GM18858 (cell line): ENCODE measurements around the gene KSR2.
"Not testable (repeated sequence)": the region's sequence is repeated elsewhere in the genome, so short reads cannot be mapped to it uniquely, and the experiment has no call there.

Experiments used
- ATAC-seq: cut with Tn5 transposase; IDR thresholded peaks from one replicate; pipeline ENCODE4 v1.9.1; 2021; ENCODE audit not compliant: unreplicated experiment

Gene KSR2

DNA sequence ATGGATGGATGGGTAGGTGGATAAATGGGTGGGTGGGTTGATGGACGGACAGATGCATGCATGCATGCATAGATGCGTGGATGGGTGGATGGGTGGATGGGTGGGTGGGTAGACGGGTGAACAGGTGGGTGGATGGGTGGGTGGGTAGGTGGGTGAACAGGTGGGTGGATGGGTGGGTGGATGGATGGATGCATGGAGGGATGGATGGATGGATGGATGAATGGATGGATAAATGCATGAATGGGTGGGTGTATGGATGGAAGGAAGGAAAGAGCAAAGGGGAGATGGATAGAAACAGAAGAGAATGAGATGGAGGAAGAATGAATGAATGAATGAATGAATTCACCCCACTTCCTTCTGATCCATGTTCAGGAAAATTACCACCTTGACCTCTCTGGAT is 143.0 kb downstream of the KSR2 start:
- ATAC-seq: no peak

DNA sequence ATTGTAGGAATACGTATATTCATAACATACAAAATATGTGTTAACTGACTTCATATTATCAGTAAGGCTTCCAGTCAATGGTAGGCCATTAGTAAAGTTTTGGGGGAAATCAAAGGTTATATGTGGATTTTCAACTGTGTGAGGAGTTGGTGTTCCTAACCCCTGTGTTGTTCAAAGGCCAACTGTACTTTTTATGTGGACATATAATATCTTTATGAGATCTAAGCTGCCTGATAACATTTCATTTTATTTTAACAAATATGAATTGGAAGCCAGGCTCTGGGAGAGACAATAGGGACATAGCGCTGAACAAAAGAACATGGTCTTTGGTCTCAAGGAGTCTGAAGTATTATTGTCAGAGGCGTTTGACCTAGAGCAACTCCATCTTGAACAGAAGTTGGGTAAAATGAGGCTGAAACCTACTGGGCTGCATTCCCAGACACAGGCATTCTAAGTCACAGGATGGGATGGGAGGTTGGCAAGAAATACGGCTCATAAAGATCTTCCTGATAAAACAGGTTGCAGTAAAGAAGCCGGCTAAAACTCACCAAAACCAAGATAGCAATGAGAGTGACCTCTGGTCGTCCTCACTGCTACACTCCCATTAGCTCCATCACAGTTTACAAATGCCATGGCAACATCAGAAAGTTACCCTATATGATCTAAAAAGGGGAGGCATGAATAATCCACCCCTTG is 147.2 kb downstream of the KSR2 start:
- no peak for ATAC-seq

DNA sequence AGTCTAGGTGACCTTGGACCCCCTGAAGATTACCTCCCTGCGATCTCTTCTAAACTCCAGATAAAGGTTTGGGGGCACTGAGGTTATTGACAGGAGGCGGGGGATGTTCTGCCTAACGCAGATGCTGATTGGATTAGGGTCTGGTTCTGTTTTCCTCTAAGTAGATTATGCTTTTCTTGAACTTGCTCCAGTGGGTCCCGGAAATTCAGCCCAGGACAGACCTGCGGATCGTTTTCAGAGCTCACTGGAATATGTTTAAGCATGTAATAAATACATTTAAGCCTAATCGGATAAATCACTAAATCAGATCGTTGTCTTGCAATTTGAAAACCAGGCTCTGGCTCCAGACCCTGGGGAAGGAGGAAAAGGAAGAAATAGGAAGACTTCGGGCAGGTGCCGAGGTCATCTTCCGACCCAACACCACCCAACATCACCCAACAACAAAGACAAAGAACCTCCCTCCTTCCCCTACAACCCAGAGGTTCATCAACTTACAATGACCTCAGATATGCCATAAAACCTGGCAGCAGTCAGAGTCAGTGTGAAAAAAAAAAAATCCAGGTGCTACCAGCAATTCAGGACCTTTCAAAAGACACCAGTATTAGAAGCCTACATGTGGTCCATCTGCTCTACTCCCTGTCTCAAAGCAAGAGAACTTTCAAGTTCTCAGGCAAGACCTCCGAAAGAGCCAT is 148.4 kb downstream of the KSR2 start:
- no peak for ATAC-seq

DNA sequence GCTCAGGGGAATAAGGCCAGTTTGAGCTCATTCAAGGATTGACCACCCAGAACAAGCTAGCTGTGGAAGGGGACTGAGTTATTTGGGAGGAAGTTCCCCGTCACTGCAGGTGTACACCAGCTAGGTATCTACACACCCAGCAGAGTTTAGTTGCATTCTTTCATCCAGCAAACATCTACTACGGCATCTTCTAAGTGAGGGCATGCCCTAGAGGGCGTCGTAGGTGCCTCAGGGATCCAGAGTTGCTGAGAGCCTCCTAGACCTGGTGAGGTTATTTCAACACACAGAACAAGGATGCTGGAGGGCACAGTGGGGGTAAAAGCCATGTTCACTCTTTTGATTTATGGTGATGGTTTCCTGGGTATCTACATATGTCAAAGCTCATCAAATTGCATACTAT is 149.6 kb downstream of the KSR2 start:
- ATAC-seq: no peak

DNA sequence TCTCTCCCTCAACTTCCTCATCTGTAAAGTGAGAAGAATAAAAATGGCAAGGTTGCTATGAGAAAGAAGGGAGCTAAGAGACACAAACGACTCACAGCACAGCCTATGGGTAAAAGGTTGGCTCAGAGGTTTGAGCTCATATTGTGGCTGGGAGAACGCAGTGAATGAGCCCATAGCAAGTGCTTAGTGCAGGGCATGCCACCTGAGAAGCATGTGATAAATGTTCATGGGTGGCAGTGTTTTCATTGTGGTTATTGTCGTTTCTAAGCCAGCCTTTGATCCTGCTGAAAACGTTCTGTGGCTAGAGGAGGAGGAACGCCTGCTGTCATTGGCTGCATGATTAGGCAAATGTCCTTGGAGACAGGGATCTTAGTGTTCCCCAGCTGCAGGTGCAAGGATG is 150.4 kb downstream of the KSR2 start:
- no peak for ATAC-seq

DNA sequence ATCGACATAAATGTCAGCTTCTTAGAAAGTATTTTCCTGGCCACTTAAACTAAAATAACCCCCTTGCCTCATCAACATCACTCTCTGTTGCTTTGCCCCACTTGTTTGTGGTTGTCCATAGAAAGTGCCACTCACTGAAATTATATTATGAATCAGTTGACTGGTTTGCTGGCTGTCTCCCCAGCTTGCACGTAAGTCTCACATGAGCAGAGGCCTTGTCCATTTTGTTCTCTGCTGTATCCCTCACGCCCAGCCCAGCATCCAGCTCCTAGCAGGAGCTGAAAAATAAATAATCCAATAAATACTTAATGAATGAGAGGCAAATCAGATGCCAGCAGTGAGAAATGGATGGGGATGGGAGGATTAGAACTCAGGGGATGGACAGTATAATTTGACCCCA is 159.3 kb downstream of the KSR2 start:
- no peak for ATAC-seq

DNA sequence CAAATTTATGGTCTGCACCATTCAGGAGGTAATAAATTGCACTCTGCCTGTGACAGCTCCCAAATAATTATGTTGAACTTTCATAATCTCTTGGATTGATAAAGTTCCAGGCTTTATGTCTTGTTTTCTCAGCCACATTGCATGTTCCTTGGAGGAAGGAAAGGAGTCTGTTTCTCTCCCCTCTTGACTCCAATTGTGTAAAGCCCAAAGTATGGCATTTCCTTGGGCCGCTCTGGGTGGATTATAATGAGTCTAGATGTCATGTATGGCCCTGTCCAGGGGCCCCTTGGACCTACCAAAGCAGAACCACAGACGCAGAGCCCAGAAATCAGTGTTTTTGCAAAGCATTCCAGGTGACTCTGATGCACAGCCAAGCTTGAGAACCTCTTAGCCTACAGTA is 160.8 kb downstream of the KSR2 start:
- no peak for ATAC-seq

DNA sequence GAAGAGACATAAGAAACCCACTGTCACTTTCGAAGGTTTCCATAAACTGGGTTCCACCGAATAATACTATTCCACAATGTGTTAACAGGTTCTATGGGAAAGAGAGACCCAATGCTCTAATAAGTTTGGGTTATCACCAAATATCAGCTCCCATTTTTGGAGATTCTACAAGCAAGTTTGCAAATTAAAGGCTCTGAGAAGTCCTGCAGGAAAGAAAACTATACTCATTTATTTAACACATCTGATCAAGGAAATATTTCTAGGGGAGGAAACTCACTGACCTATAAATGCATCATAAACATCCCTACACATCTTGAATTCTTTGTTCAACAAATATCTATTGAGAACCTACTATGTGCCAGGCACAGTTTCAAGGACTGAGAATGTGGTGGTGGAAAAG is 161.4 kb downstream of the KSR2 start:
- no peak for ATAC-seq

DNA sequence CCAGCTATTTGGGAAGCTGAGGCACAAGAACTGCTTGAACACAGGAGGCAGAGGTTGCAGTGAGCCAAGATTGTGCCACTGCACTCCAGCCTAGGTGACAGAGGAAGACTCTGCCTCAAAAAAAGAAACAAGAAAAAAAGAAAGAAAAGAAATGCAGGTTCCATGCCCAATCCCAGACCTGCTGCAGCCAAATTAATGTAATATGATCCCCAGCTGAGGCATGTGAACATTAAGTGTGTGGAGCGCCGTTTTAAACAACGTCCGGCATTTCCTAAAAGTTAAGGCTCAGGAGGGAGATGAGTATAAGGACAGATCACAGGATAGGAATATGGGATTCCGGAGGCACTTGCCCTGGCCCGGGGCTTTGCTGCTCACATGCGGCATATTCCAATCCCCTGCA is 162.9 kb downstream of the KSR2 start:
- ATAC-seq: no peak

DNA sequence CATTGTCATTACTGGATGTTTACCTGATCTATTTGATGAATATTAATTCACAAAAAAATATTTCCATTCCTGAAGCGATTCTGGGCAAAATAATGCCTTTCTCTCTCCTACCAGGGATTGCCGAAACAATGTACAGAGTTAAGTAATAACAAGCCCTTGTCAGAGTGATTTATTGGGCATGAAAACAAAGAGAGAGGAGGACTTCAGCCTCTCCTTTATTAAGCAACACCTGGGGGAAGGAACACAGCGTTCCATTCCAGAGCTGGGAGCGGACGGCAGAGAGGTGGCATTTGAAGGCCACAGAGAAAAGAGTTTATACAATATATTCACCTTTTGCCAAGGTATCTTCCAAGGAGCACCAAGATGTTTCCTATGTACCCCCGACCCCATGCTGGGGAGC is 165.8 kb downstream of the KSR2 start:
- ATAC-seq: no peak

DNA sequence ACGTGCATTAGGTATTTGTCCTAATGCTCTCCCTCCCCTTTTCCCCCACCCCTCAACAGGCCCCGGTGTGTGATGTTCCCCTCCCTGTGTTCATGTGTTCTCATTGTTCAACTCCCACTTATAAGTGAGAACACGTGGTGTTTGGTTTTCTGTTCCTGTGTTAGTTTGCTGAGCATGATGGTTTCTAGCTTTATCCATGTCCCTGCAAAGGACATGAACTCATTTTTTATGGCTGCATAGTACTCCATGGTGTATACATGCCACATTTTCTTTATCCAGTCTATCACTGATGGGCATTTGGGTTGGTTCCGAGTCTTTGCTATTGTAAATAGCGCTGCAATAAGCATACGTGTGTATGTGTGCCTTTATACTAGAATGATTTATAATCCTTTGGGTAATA is 168.1 kb downstream of the KSR2 start:
- ATAC-seq: not testable (repeated sequence)

DNA sequence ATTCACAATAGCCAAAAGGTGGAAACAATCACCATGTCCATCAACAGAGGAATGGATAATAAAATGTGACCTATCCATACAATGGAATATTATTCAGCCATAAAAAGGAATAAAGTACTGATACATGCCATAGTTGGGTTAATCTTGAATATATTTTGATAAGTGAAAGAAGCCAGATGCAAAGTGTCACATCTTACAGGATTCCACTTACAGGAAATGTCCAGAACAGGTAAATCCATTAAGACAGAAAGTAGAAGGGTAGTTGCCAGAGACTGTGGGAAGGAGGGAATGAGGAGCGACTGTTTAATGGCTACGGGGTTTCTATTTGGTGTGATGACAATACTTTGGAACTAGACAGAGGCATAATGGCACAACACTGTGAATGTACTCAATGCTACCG is 171.6 kb downstream of the KSR2 start:
- ATAC-seq: no peak

DNA sequence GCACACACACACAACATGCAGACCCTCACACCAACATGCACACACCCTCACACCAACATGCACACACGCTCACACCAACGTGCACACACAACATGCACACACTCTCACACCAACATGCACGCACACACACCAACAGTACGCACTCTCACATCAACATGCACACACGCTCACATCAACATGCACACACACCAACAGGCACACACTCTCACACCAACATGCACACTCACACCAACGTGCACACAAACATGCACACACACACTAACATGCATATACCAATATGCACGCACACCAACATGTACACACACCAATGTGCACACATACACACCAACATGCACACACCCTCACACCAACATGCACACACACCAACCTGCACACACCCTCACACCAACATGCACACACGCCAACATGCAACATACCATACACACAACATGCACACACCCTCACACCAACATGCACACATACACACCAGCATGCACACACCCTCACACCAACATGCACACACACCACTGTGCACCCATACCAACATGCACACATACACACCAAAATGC is 175.8 kb downstream of the KSR2 start:
- no peak for ATAC-seq

DNA sequence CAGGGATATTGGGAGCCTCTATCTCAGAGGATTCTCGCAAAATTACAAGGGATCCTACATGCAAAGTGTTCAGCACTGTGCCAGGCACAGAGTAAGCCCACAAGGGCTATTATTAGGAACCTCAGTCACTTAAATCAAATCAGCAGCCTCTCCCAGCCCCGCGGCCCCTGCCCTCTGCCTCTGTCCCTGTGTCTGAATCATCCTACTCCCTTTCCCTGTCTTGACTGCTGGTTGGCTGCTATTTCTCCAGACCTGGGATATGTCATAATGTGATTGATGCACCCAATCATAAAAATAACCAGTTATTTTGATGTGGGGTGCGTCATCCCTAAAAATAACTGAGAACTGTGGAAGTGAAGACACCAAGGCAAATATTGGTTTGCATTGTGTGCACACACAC is 176.3 kb downstream of the KSR2 start:
- no peak for ATAC-seq

DNA sequence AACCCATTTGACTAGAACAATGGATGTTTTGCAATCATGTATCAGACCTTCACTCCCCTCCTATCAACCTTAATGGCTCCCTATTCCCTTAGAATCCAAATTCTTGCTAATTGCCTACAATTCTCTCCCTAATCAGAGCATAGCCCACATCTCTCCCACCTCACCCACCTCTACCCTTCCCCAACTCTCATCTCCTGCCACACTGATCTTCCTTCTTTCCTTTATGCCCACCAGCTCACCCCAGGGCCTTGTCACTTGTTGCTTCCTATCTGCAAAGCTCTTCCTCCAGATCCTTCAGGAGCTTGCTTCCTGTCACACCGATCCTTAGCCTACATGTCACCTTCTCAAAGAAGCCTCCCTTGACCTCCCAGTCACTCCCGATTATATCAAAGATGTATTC is 177.8 kb downstream of the KSR2 start:
- no peak for ATAC-seq

DNA sequence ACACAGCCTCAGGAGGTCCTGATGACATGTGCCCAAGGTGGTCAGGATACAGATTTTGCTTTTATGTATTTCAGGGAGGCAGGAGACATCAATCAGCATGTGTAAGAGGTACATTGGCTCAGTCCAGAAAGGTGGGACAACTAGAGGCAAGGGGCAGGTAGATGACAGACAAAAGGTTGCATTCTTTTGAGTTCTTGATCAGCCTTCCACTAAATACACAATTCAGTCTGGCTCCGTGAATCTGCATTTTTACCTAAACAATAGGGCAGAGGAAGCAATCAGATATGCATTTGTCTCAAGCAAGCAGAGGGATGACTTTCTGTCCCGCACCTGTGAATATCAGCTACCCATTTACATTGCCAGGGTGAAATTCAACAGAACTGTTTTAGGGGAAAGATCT is 178.6 kb downstream of the KSR2 start:
- no peak for ATAC-seq

DNA sequence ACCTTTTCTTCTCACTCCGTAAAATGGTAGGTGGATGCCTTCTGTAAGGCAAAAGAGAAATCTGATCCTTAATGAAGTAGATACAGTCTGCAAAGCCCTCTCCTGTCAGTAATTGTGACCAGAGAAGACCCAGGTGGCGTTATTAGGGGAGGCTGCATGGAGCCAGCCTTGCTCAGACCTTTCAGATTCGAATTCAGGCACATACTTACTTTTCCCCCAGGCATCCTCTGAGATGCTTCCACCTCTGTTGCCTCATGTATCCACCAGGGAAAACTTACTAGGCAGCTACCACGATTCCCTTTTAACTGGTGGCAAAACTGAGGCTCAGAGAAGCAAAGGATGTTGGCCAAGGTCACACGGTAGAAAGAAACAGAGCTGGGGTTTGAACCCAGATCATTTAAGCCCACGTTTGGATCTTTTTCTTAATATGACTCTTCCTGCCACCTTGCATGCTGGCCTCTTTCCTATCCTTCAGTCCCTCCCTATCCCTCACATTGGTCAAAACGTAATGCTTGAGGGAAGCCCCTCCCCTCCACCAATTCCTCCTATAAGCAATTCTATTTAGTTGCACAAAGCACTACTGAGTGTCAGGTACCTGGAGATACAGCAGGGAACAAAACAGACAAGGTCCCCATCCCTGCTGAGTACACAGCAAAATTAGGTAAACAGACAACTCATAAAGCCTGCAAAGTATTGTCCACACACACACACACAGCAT is 179.4 kb downstream of the KSR2 start:
- ATAC-seq: no peak

DNA sequence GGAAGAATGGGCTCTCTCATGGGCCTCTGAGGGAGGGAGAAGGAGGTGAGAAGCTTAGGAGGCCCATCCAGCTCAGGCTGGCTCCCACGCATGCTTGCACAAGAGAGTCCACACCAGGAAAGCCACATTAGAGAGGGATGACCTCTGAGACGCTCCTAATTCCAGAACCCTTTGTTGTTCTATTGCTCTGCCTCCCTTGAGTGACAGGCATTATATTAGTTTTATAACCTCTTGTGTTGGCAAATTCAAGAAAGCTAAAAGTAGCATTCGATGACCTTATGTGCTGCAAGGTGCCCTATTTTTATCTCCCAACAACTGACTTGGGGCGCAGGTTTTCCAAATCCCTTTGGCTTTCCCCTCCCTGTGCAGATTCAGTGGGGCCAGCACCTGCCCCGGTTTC is 190.1 kb downstream of the KSR2 start:
- no peak for ATAC-seq

DNA sequence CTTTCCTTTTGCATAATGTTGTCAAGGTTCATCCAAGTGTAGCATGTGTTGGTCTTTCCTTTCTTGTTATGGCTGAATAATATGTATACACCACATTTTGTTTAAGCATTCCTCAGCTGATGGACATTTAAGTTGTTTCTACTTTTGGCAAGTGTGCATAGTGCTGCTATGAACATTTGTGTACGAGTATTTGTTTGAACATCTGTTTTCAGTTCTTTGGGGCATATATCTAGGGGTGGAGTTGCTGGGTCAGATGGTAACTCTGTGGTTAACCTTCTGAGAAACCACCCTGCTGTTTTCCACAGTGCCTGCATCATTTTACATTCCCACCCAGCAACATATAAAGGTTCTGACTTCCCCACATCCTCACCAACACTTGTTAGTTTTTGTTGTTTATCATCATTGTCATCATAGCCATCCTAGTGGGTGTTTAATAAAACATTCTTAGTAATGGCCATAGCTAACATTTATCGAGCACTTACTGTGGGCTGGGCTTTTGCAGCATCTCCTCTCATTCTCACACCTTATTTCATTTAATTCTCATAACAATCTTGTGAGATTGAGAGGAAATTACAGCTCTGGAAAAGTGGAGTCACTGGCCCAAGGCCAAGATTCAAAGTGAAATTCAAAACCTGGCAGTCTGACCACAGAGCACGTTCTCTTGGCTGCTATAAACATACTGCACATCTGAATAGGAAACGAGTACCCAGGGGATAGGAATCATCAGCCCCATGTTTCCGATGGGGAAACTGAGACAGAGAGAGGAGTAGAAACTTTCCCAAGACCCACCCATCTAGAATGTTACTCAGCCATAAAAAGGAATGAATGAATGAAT is 193.6 kb downstream of the KSR2 start:
- ATAC-seq: no peak

DNA sequence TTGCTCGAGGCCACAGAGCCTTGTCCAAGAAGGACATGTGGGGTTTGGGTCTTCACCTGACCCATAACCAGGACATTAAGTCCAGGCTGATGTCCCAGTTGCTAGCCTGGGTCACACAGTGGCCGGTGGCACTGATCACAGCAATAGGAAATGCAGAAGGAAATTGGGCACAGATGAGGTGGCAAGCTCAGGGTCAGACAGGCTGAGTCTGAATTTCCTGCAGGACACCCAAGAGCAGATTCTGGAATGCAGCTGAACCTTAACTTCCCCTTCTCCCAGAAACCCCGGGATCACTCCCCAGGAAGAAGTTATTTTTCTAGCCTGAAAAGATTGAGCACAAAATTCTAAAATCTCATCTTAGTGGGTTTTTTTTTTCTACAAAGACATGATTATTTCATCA is 199.9 kb downstream of the KSR2 start:
- ATAC-seq: no peak

DNA sequence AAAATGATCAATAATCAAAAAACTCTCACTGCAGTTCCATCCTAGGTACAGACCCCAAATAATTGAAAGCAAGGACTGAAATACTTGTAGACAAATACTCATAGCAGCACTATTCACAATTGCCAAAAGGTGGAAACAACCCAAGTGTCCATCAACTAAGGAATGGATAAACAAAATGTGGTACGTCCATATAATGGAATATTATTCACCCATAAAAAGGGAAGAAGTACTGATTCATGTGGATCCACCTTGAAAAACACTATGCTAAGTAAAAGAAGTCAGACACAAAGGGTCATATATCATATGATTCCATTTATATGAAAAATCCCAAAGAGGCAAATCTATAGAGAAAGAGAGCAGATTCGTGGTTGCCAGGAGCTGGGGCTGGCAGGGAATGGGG is 202.8 kb downstream of the KSR2 start:
- no peak for ATAC-seq
